WTC11 (cell line): Measurements from ENCODE around the gene XAGE3.
"Not testable (repeated sequence)": the region's sequence is repeated elsewhere in the genome, so short reads cannot be mapped to it uniquely, and the experiment has no call there.

Experiments
- GTF2I ChIP-seq: fragments of 250-450 bp; sonication (Bioruptor Pico); conservative IDR thresholded peaks from 2 replicates; pipeline ENCODE4 v1.4.0; 2021; ENCODE audit warnings: mild to moderate bottlenecking
- MXD4 ChIP-seq: fragments of 250-450 bp; sonication (Bioruptor Pico); IDR thresholded peaks from 2 replicates; pipeline ENCODE4 v1.8.0; 2021; ENCODE audit warnings: mild to moderate bottlenecking, moderate library complexity, borderline replicate concordance
- NR2C2 ChIP-seq: sonication (generic); formaldehyde crosslinking; IDR thresholded peaks from 2 replicates; pipeline ENCODE4 v1.8.0; 2022; ENCODE audit warnings: mild to moderate bottlenecking, missing genetic modification reagents
- TP53 ChIP-seq: sonication (generic); formaldehyde crosslinking; IDR thresholded peaks from 2 replicates; pipeline ENCODE4 v1.8.1; 2023; ENCODE audit warnings: mild to moderate bottlenecking, missing genetic modification reagents
- ZNF416 ChIP-seq: fragments of 250-450 bp; sonication (Bioruptor Pico); IDR thresholded peaks from 2 replicates; pipeline ENCODE4 v1.9.0; 2021; ENCODE audit warnings: mild to moderate bottlenecking, inconsistent platforms
- TF ChIP-seq, protein P1 (sequence below): fragments of 200-600 bp; IDR thresholded peaks from 2 replicates; pipeline ENCODE4 v1.8.0; 2022; ENCODE audit warnings: antibody characterized with exemption
- TF ChIP-seq, protein P2 (sequence below): sonication (generic); formaldehyde crosslinking; IDR thresholded peaks from 2 replicates; pipeline ENCODE4 v1.8.0; 2022; ENCODE audit warnings: mild to moderate bottlenecking, missing genetic modification reagents
- TF ChIP-seq, protein P3 (sequence below): sonication (generic); formaldehyde crosslinking; conservative IDR thresholded peaks from 2 replicates; pipeline ENCODE4 v1.8.1; 2023; ENCODE audit warnings: mild to moderate bottlenecking, low read depth, missing genetic modification reagents, moderate library complexity
- TF ChIP-seq, protein P4 (sequence below): sonication (generic); formaldehyde crosslinking; IDR thresholded peaks from 2 replicates; pipeline ENCODE4 v1.8.1; 2023; ENCODE audit warnings: mild to moderate bottlenecking, missing genetic modification reagents, moderate library complexity
- TF ChIP-seq, protein P5 (sequence below): sonication (generic); formaldehyde crosslinking; IDR thresholded peaks from 2 replicates; pipeline ENCODE4 v1.8.0; 2022; ENCODE audit warnings: missing genetic modification reagents

DNA sequence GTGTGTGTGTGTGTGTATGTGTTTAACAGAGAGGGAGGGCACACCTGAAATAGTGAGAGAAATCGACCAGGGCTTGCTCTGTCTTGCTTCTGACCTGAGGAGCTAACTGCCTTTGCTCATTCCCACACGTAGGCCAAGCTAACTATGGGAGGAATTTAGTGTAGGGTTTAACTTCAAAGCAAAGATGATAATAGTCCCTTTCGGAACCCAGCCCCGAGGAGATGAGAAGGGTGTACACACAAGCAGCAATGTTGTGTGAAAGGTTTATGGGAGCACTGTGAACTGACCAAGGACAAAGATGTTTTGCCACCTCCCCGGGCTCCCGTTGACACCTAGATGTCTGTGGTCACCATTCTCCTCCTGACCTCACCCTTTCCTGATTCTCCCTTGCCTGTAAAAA, 8.5 kb upstream of the XAGE3 start:
- TF ChIP-seq, protein P1, sequence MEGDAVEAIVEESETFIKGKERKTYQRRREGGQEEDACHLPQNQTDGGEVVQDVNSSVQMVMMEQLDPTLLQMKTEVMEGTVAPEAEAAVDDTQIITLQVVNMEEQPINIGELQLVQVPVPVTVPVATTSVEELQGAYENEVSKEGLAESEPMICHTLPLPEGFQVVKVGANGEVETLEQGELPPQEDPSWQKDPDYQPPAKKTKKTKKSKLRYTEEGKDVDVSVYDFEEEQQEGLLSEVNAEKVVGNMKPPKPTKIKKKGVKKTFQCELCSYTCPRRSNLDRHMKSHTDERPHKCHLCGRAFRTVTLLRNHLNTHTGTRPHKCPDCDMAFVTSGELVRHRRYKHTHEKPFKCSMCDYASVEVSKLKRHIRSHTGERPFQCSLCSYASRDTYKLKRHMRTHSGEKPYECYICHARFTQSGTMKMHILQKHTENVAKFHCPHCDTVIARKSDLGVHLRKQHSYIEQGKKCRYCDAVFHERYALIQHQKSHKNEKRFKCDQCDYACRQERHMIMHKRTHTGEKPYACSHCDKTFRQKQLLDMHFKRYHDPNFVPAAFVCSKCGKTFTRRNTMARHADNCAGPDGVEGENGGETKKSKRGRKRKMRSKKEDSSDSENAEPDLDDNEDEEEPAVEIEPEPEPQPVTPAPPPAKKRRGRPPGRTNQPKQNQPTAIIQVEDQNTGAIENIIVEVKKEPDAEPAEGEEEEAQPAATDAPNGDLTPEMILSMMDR = not testable (repeated sequence)
- TF ChIP-seq, protein P2, sequence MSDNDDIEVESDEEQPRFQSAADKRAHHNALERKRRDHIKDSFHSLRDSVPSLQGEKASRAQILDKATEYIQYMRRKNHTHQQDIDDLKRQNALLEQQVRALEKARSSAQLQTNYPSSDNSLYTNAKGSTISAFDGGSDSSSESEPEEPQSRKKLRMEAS (CRISPR knock-in tag) = not testable (repeated sequence)
- TF ChIP-seq TP53, ZNF416, MXD4, GTF2I, NR2C2 (CRISPR knock-in tag): not testable (repeated sequence)
- TF ChIP-seq, protein P3, sequence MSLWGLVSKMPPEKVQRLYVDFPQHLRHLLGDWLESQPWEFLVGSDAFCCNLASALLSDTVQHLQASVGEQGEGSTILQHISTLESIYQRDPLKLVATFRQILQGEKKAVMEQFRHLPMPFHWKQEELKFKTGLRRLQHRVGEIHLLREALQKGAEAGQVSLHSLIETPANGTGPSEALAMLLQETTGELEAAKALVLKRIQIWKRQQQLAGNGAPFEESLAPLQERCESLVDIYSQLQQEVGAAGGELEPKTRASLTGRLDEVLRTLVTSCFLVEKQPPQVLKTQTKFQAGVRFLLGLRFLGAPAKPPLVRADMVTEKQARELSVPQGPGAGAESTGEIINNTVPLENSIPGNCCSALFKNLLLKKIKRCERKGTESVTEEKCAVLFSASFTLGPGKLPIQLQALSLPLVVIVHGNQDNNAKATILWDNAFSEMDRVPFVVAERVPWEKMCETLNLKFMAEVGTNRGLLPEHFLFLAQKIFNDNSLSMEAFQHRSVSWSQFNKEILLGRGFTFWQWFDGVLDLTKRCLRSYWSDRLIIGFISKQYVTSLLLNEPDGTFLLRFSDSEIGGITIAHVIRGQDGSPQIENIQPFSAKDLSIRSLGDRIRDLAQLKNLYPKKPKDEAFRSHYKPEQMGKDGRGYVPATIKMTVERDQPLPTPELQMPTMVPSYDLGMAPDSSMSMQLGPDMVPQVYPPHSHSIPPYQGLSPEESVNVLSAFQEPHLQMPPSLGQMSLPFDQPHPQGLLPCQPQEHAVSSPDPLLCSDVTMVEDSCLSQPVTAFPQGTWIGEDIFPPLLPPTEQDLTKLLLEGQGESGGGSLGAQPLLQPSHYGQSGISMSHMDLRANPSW (CRISPR knock-in tag) = not testable (repeated sequence)
- TF ChIP-seq, protein P4, sequence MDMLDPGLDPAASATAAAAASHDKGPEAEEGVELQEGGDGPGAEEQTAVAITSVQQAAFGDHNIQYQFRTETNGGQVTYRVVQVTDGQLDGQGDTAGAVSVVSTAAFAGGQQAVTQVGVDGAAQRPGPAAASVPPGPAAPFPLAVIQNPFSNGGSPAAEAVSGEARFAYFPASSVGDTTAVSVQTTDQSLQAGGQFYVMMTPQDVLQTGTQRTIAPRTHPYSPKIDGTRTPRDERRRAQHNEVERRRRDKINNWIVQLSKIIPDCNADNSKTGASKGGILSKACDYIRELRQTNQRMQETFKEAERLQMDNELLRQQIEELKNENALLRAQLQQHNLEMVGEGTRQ (CRISPR knock-in tag) = not testable (repeated sequence)
- TF ChIP-seq, protein P5, sequence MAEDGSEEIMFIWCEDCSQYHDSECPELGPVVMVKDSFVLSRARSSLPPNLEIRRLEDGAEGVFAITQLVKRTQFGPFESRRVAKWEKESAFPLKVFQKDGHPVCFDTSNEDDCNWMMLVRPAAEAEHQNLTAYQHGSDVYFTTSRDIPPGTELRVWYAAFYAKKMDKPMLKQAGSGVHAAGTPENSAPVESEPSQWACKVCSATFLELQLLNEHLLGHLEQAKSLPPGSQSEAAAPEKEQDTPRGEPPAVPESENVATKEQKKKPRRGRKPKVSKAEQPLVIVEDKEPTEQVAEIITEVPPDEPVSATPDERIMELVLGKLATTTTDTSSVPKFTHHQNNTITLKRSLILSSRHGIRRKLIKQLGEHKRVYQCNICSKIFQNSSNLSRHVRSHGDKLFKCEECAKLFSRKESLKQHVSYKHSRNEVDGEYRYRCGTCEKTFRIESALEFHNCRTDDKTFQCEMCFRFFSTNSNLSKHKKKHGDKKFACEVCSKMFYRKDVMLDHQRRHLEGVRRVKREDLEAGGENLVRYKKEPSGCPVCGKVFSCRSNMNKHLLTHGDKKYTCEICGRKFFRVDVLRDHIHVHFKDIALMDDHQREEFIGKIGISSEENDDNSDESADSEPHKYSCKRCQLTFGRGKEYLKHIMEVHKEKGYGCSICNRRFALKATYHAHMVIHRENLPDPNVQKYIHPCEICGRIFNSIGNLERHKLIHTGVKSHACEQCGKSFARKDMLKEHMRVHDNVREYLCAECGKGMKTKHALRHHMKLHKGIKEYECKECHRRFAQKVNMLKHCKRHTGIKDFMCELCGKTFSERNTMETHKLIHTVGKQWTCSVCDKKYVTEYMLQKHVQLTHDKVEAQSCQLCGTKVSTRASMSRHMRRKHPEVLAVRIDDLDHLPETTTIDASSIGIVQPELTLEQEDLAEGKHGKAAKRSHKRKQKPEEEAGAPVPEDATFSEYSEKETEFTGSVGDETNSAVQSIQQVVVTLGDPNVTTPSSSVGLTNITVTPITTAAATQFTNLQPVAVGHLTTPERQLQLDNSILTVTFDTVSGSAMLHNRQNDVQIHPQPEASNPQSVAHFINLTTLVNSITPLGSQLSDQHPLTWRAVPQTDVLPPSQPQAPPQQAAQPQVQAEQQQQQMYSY (CRISPR knock-in tag) = not testable (repeated sequence)
